Glutamatergic neuron (in vitro differentiated cells): Measurements from ENCODE around the gene JARID2. TPM values are rescaled to one million over a fixed set of nuclear protein-coding genes. Genes with fewer than 3 reads are reported as not detected.

Experiments used
- DNase-seq: peaks from one replicate; pipeline ENCODE4 v3.0.0; 2022
- H3K27ac Mint-ChIP-seq: one replicate; pipeline ENCODE4 v1.8.0; 2020; ENCODE audit warnings: mild to moderate bottlenecking, mixed read lengths, inconsistent platforms; ENCODE audit not compliant: unreplicated experiment
- H3K27me3 Mint-ChIP-seq: one replicate; pipeline ENCODE4 v1.8.0; 2020; ENCODE audit warnings: mild to moderate bottlenecking, moderate library complexity, mixed read lengths, inconsistent platforms; ENCODE audit not compliant: unreplicated experiment
- H3K36me3 Mint-ChIP-seq: one replicate; pipeline ENCODE4 v1.8.0; 2020; ENCODE audit warnings: mild to moderate bottlenecking, mixed read lengths, inconsistent platforms; ENCODE audit not compliant: unreplicated experiment
- H3K4me1 Mint-ChIP-seq: one replicate; pipeline ENCODE4 v1.8.0; 2020; ENCODE audit warnings: mild to moderate bottlenecking, low read depth, mixed read lengths, inconsistent platforms; ENCODE audit not compliant: unreplicated experiment
- H3K4me3 Mint-ChIP-seq: one replicate; pipeline ENCODE4 v1.8.0; 2020; ENCODE audit warnings: mild to moderate bottlenecking, mixed read lengths, inconsistent platforms; ENCODE audit not compliant: unreplicated experiment
- H3K9me3 Mint-ChIP-seq: one replicate; pipeline ENCODE4 v1.8.0; 2020; ENCODE audit warnings: mild to moderate bottlenecking, moderate library complexity, mixed read lengths, inconsistent platforms; ENCODE audit not compliant: unreplicated experiment
- CTCF ChIP-seq: fragments of 200-600 bp; sonication (generic); IDR thresholded peaks from one replicate; pipeline ENCODE4 v1.5.0; 2021; ENCODE audit not compliant: partially characterized antibody, unreplicated experiment
- total RNA-seq: library from RNA; stranded (reverse); fragmentation: NEBNext Ultra II Directional; extraction: Animal tissue kit (Norgen Biotek cat#: 25700); gene quantifications from one replicate; pipeline ENCODE4 v1.2.1, GENCODE V29; 2021; ENCODE audit not compliant: unreplicated experiment

The JARID2 gene
- total RNA-seq, 1 donor from 2014 or later: 83.8 TPM

DNA sequence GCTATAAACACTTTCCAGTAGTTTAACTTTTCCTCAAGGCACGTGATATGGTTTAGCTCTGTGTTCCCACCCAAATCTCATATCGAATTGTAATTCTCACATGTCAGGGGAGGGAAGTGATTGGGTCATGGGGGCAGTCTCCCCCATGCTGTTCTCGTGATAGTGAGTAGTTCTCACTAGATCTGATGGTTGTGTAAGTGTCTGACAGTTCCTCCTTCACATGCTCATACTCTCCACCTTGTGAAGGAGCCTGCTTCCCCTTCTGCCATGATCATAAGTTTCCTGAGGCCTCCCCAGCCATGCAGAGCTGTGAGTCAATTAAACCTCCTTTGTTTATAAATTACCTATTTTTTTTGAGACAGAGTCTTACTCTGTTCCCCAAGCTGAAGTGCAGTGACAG lies 289.1 kb downstream of the JARID2 start:
- Mint-ChIP-seq H3K36me3 (no peaks in the 10 kb centered on the region), H3K27me3 (no peaks in the 10 kb centered on the region), H3K4me3 (no peak overlapping the region), H3K9me3 (peaks cover 7% of the 10 kb centered on the region), H3K4me1 (no peaks in the 10 kb centered on the region), H3K27ac (no peak overlapping the region)
- no peak for TF ChIP-seq CTCF
- no peak for DNase-seq

DNA sequence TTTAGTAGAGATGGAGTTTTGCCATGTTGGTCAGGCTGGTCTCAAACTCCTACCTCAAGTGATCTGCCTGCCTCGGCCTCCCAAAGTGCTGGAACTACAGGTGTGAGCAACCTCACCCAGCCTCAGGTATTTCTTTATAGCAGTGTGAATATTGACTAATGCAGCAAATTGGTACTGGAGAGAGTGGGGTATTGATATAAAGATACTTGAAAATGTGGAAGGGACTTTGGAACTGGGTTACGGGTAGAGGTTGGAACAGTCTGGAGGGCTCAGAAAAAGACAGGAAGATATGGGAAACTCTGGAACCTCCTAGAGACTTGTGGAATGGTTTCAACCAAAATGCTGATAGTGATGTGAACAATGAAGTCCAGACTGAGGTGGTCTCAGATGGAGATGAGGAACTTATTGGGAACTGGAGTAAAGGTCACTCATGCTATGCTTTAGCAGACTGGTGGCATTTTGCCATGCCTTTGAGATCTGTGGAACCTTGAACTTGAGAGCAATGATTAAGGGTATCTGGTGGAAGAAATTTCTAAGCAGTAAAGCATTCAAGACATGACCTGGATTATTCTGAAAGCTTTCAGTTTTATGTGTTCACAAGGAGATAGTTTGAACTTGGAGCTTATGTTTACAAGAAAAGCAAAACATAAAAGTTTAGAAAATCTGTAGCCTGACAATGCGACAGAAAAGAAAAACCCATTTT lies 289.8 kb downstream of the JARID2 start:
- Mint-ChIP-seq H3K4me1 (no peaks in the 10 kb centered on the region), H3K27ac (no peak overlapping the region), H3K27me3 (no peaks in the 10 kb centered on the region), H3K36me3 (no peaks in the 10 kb centered on the region), H3K9me3 (peaks cover 7% of the 10 kb centered on the region), H3K4me3 (no peak overlapping the region)
- TF ChIP-seq CTCF: no peak
- no peak for DNase-seq

- no peak for DNase-seq
- no peak for TF ChIP-seq CTCF
- H3K4me1 Mint-ChIP-seq: no peaks in the 10 kb centered on the region
- no peak overlapping the region for H3K27ac Mint-ChIP-seq
- H3K9me3 Mint-ChIP-seq: peaks cover 7% of the 10 kb centered on the region
- no peaks in the 10 kb centered on the region for H3K27me3 Mint-ChIP-seq
- H3K4me3 Mint-ChIP-seq: no peak overlapping the region
- no peaks in the 10 kb centered on the region for H3K36me3 Mint-ChIP-seq
These were observed 290.5 kb downstream of the JARID2 start for GRCh38 chr6:15536198-15536955.

- no peak for TF ChIP-seq CTCF
- Mint-ChIP-seq H3K4me1 (no peaks in the 10 kb centered on the region), H3K27ac (no peak overlapping the region), H3K4me3 (no peak overlapping the region), H3K36me3 (no peaks in the 10 kb centered on the region), H3K9me3 (peaks cover 5% of the 10 kb centered on the region), H3K27me3 (no peaks in the 10 kb centered on the region)
- no peak for DNase-seq
These were observed 292.2 kb downstream of the JARID2 start for GRCh38 chr6:15538106-15538505.
